Thymus (tissue), 11 donors: ENCODE measurements around the gene RTKN2. TPM values are rescaled to one million over a fixed set of nuclear protein-coding genes. Genes with fewer than 3 reads are reported as not detected.

ENCODE experiments used
- DNase-seq, 9 donors: peaks; one replicate each; pipeline ENCODE4 v3.0.0-alpha.2; 2013; ENCODE audit warnings: low spot score in 9 of 9, low read depth in 6 of 9, missing footprints in 1 of 9
- H3K27ac ChIP-seq, 2 donors: one replicate each; pipeline ENCODE4 v1.5.1; 2013; ENCODE audit warnings: control low read depth in 1 of 2, low read depth in 1 of 2, low read length in 1 of 2, mild to moderate bottlenecking in 1 of 2, moderate library complexity in 1 of 2
- H3K27me3 ChIP-seq, 2 donors: one replicate each; pipeline ENCODE4 v1.5.1; 2013; ENCODE audit warnings: low read length in 1 of 2; ENCODE audit not compliant: control insufficient read depth in 2 of 2, insufficient read depth in 1 of 2
- H3K36me3 ChIP-seq, 2 donors: one replicate each; pipeline ENCODE4 v1.5.1; 2013; ENCODE audit warnings: low read length in 1 of 2, mild to moderate bottlenecking in 1 of 2, moderate library complexity in 1 of 2; ENCODE audit not compliant: control insufficient read depth in 2 of 2, insufficient read depth in 2 of 2
- H3K4me1 ChIP-seq, 2 donors: one replicate each; pipeline ENCODE4 v1.5.1; 2013; ENCODE audit warnings: low read length in 2 of 2; ENCODE audit not compliant: control insufficient read depth in 2 of 2, insufficient read depth in 2 of 2
- H3K4me3 ChIP-seq, 2 donors: one replicate each; pipeline ENCODE4 v1.5.1; 2013; ENCODE audit warnings: low read length in 2 of 2, control low read depth in 1 of 2, mild to moderate bottlenecking in 1 of 2
- H3K9me3 ChIP-seq, 2 donors: one replicate each; pipeline ENCODE4 v1.5.1; 2013; ENCODE audit warnings: low read length in 1 of 2, mild to moderate bottlenecking in 1 of 2; ENCODE audit not compliant: control insufficient read depth in 2 of 2, insufficient read depth in 1 of 2
- WGBS: extraction: QIAGEN DNeasy Blood & Tissue Kit; methylation state at CpG from one replicate; pipeline ENCODE4 v1.1.7; 2013; 5-methylcytosine and 5-hydroxymethylcytosine counted together
- polyA plus RNA-seq: library from polyadenylated mRNA; stranded (reverse); fragments of 200-250 nt; gene quantifications from one replicate; pipeline ENCODE4 v1.2.3, GENCODE V29; 2013
- total RNA-seq: library from RNA; stranded (reverse); fragments of 120-200 nt; gene quantifications from one replicate; pipeline ENCODE4 v1.2.4, GENCODE V29; 2013
- donor health status: healthy.

Gene RTKN2
- total and polyA plus RNA-seq, 2 donors, result 5.0 to 6.2 TPM

GRCh38 chr10:62147425-62147824, 121.2 kb downstream of the RTKN2 start:
- H3K36me3 ChIP-seq, result no peaks in the 10 kb centered on the region
- no peak for DNase-seq
- H3K27me3 ChIP-seq, result no peaks in the 10 kb centered on the region
- H3K4me3 ChIP-seq, result no peak overlapping the region
- H3K27ac ChIP-seq, result no peak overlapping the region
- peaks cover 0 to 3% of the 10 kb centered on the region in 2 donors for H3K4me1 ChIP-seq
- 95% methylated on average over 4 of the region's 4 CpGs for WGBS
- no peaks in the 10 kb centered on the region for H3K9me3 ChIP-seq

GRCh38 chr10:62136931-62137330, 131.7 kb downstream of the RTKN2 start:
- Histone ChIP-seq H3K36me3 (no peaks in the 10 kb centered on the region), H3K27ac (no peak overlapping the region), H3K4me1 (no peaks in the 10 kb centered on the region), H3K9me3 (peaks cover 0 to 5% of the 10 kb centered on the region in 2 donors), H3K4me3 (no peak overlapping the region), H3K27me3 (no peaks in the 10 kb centered on the region)
- WGBS, result 96% methylated on average over 3 of the region's 3 CpGs
- no peak for DNase-seq

DNA sequence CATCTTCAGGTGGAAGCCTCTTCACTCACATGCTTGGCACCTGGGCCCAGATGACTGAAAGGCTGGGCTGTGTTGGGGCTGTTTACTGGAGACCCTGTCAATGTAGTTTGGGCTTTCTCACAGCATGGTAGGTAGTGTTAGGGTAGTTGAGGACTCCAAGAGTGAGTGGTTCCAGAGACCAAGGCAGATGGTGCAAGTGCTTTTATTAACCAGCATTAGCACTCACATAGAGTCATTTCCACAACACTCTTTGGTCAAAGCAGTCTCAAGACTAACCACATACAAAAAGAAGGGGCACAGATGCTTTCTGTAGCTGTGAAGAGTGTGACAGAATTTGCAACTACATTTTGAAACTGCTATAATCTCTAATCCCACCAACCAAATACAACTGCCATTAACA, 135.0 kb downstream of the RTKN2 start:
- Histone ChIP-seq H3K9me3 (peaks cover 0 to 9% of the 10 kb centered on the region in 2 donors), H3K4me1 (no peaks in the 10 kb centered on the region), H3K27ac (no peak overlapping the region), H3K27me3 (no peaks in the 10 kb centered on the region), H3K36me3 (no peaks in the 10 kb centered on the region), H3K4me3 (no peak overlapping the region)
- peak in 1 of 9 donors; percentile 26 for DNase-seq

Other genes with a start within 250 kb of the RTKN2 start
- gene ZNF365, start 105.5 kb upstream of the RTKN2 start, total RNA-seq, result 0.19 TPM
- 0.73 TPM for gene ZNF365, start 105.5 kb upstream of the RTKN2 start, polyA plus RNA-seq